ENCODE measurements around the gene ADAMTS12. TPM values are rescaled to one million over a fixed set of nuclear protein-coding genes. Genes with fewer than 3 reads are reported as not detected.

ADAMTS12 gene
- total and polyA plus RNA-seq, 10 of the 15 experiments (the other 5 are each of a cell fraction or from before 2014, with no cell fraction given): 0.11 to 35.8 (median 20.7) TPM

GRCh38 chr5:33631139-33631538 lies 260.7 kb downstream of the ADAMTS12 start:
- H3K4me3 ChIP-seq: no peak overlapping the region
- no TSS peak for BruUV-seq (replicated peaks)
- in situ Hi-C loops (cut with MboI) (no loop called here), intact Hi-C loops (cut with micrococcal nuclease; ENCODE audit: unreplicated experiment) (loop anchor here (5.0 kb wide), 2 partner anchors 46 to 221 kb away; no protein-coding TSS in a partner anchor)
- ATAC-seq (no peak), DNase-seq (ENCODE audit: low read depth, low spot score) (no peak), FAIRE-seq (no peak)
- H3K9me3 ChIP-seq (replicated peaks; ENCODE audit: control insufficient read depth, insufficient read depth, low read length): no peaks in the 10 kb centered on the region; the same call in 2 of the 3 replicates
- no peak for TF ChIP-seq E2F8 (IDR thresholded peaks at IDR 0.05; ENCODE audit: low read depth, partially characterized antibody)
- no peak for TF ChIP-seq HSF1 (IDR thresholded peaks at IDR 0.05; ENCODE audit: low read depth, low read length)
- TF ChIP-seq USF2 (IDR thresholded peaks at IDR 0.05; ENCODE audit: borderline replicate concordance, low read depth, low read length): no peak
- no peak for TF ChIP-seq CHD4 (IDR thresholded peaks at IDR 0.05)
- TF ChIP-seq NFIC (IDR thresholded peaks at IDR 0.05; ENCODE audit: low read depth, low read length): no peak
- TF ChIP-seq MTA2 (IDR thresholded peaks at IDR 0.05; ENCODE audit: low read depth): no peak
- TF ChIP-seq NRF1 (conservative IDR thresholded peaks at IDR 0.05; ENCODE audit: low read depth, low read length): no peak
- no peak for TF ChIP-seq CREB1 (IDR thresholded peaks at IDR 0.05; ENCODE audit: low read depth)
- TF ChIP-seq NFXL1 (IDR thresholded peaks at IDR 0.05; ENCODE audit: borderline replicate concordance): no peak
- TF ChIP-seq NBN (IDR thresholded peaks at IDR 0.05): no peak
- no peak for TF ChIP-seq BCL3 (IDR thresholded peaks at IDR 0.05; ENCODE audit: borderline replicate concordance, insufficient read depth, low read depth, low read length, poor library complexity, severe bottlenecking)
- TF ChIP-seq RAD51 (IDR thresholded peaks at IDR 0.05): no peak
- no peak overlapping the region for H3K9ac ChIP-seq (ENCODE audit: control insufficient read depth, insufficient read depth, low read length)
- CTCF ChIA-PET: no interaction called here
- WGBS (ENCODE audit: insufficient coverage, insufficient replicate concordance, low lambda C conversion rate, missing lambda C conversion rate): 92% methylated on average over 1 of the region's 1 CpG
- no peak overlapping the region for H3K4me2 ChIP-seq (ENCODE audit: control insufficient read depth, insufficient read depth)
- H3K4me1 ChIP-seq (ENCODE audit: control insufficient read depth, insufficient read depth, low read length): peaks cover 10% of the 10 kb centered on the region; the same call in 1 of the 2 replicates
- SMC1A ChIA-PET (ENCODE audit: uncharacterized antibody, unreplicated experiment): interaction anchor here (1.1 kb wide), 1 partner anchor 160 kb away, joined by 3 read pairs; no protein-coding TSS in a partner anchor
- POLR2A ChIA-PET: no interaction called here
- H3K27ac ChIP-seq (ENCODE audit: control insufficient read depth, insufficient read depth): no peak overlapping the region
- no peaks in the 10 kb centered on the region for H4K20me1 ChIP-seq (ENCODE audit: control insufficient read depth, insufficient read depth)
- no peaks in the 10 kb centered on the region for H3K36me3 ChIP-seq (ENCODE audit: control insufficient read depth in 2 of 2, insufficient read depth in 2 of 2, low read length in 1 of 2)
- RAD21 ChIA-PET (ENCODE audit: unreplicated experiment): interaction anchor here (2.4 kb wide), 1 partner anchor 45 kb away, joined by 10 read pairs; no protein-coding TSS in a partner anchor
- no peaks in the 10 kb centered on the region for H3K27me3 ChIP-seq (replicated peaks in 1 of 2; ENCODE audit: control insufficient read depth in 2 of 2, insufficient read depth in 2 of 2, low read length in 1 of 2)
- H3K79me2 ChIP-seq (ENCODE audit: control insufficient read depth, insufficient read depth, low read length): no peaks in the 10 kb centered on the region
- no peak overlapping the region for H2AFZ ChIP-seq (ENCODE audit: control insufficient read depth, low read depth, low read length)
